DOHH2 (cell line): Measurements from ENCODE around the gene VASH1.

Source experiments
- CTCF ChIP-seq: fragments of 200-600 bp; sonication (generic); IDR thresholded peaks from one replicate; pipeline ENCODE4 v1.5.1; 2014; ENCODE audit warnings: antibody characterized with exemption, mild to moderate bottlenecking, low read depth, low read length; ENCODE audit not compliant: poor library complexity, severe bottlenecking
- EZH2phosphoT487 ChIP-seq: fragments of 200-600 bp; sonication (generic); IDR thresholded peaks from 2 replicates; pipeline ENCODE4 v1.6.1; 2017; ENCODE audit warnings: borderline replicate concordance, mild to moderate bottlenecking, antibody characterized with exemption, low read length, moderate library complexity, mixed read lengths

GRCh38 chr14:76760331-76761135 lies 735 bp upstream of the VASH1 start:
- TF ChIP-seq CTCF (no peak), EZH2phosphoT487 (no peak)
